NT2/D1 (cell line): Measurements from ENCODE around the gene OVOL1.
A peak's percentile ranks its signal among the peaks of the same experiment; 100 is the strongest.

Experiments
- DNase-seq: peaks from one replicate; pipeline ENCODE4 v3.0.0-alpha.2; 2011; ENCODE audit warnings: low read depth, low spot score
- H3K27me3 ChIP-seq: 2 replicates; pipeline ENCODE4 v1.6.0; 2011; ENCODE audit warnings: mild to moderate bottlenecking; ENCODE audit not compliant: insufficient read length, insufficient read depth
- H3K36me3 ChIP-seq: 2 replicates; pipeline ENCODE4 v1.6.1; 2011; ENCODE audit warnings: mild to moderate bottlenecking, low read length, mixed read lengths; ENCODE audit not compliant: insufficient read depth, insufficient read length
- H3K4me1 ChIP-seq: 2 replicates; pipeline ENCODE4 v1.5.1; 2011; ENCODE audit not compliant: insufficient read depth, insufficient read length
- H3K4me3 ChIP-seq: 2 replicates; pipeline ENCODE4 v1.5.1; 2011; ENCODE audit warnings: low read depth; ENCODE audit not compliant: insufficient read length
- H3K9ac ChIP-seq: 2 replicates; pipeline ENCODE4 v1.6.0; 2011; ENCODE audit warnings: low read depth; ENCODE audit not compliant: insufficient read length
- H3K9me3 ChIP-seq: 2 replicates; pipeline ENCODE4 v1.5.1; 2011; ENCODE audit warnings: mild to moderate bottlenecking, low read length; ENCODE audit not compliant: insufficient read depth
- SUZ12 ChIP-seq: IDR thresholded peaks from 2 replicates; pipeline ENCODE4 v1.6.1; 2011; ENCODE audit not compliant: insufficient read length, insufficient read depth; ENCODE audit errors: extremely low read depth
- YY1 ChIP-seq: IDR thresholded peaks from 2 replicates; pipeline ENCODE4 v1.6.1; 2011; ENCODE audit not compliant: insufficient read length, insufficient read depth
- ZNF274 ChIP-seq: IDR thresholded peaks from 2 replicates; pipeline ENCODE4 v1.6.1; 2011; ENCODE audit warnings: mild to moderate bottlenecking, low read depth, low read length

OVOL1 gene

DNA sequence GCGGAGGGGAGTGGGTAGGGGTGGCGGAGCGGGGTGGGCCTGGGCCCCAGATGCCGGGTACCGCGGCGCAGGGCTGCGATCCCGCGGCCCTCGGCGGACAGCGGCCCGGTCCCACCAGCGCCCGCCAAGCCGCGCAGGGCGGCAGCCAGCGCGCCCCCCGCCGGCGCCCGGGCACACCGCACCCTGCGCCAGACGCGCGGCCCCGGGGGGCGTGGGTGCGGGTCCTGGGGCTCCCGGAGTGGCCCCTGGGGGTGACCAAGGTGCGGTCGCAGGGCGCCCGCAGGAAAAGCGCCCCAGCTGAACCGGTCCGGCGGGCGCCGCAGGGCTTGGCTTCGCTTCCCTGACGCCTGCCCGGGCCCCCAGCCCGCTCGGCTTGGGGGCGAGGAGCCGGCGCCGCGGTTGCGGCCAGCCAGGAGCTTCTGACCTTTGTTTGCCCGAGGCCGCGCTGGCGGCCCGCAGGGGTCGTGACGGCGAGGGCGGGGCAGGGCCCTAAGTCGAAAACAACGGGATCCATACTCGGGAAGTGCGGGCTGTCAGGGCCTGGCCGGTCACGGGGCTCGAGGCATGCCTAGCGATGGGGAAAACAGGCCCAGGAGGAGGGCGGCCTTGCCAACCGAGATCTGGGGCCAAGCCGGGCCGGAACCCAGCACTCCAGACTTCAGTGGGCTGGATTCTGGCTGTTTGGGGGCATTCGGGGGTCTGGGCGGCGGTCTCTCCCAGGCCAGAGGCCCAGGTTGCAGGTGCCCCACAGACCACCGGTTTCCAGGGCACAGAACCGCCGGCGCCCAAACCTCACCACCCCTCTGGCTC is 5.5 kb upstream of the OVOL1 start:
- TF ChIP-seq SUZ12, result no peak
- TF ChIP-seq YY1, result no peak
- no peak for TF ChIP-seq ZNF274
- no peak for DNase-seq
- Histone ChIP-seq H3K4me3 (peak overlapping the region; percentile 38), H3K9ac (peak overlapping the region; percentile 54), H3K9me3 (peaks cover 18% of the 10 kb centered on the region; the same call in 1 of the 2 replicates), H3K4me1 (peaks cover 18% of the 10 kb centered on the region), H3K36me3 (peaks cover 34% of the 10 kb centered on the region), H3K27me3 (peaks cover 44% of the 10 kb centered on the region)

GRCh38 chr11:65781962-65782815 is 4.7 kb upstream of the OVOL1 start:
- Histone ChIP-seq H3K4me3 (peak overlapping the region; percentile 38), H3K9ac (no peak overlapping the region)

DNA sequence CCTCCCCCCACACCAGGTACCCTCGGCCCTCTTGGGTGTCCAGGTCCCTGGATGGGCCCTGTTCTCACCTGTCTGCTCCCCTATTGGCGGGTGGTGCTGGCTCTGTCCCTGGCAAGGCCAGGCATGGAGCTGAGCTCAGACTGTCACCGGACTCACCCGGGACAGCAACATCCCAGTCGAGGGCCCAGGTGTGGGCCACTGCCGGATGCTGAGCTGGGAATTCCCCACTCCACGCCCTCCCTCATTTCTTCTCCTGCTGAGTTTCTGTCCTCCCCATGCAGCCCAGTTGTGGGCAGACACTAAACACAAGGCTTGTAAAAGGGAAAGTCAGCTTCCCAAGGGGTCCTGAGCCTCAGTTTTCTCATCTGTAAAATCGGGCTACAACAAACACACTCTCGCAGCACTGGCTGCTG is 4.0 kb upstream of the OVOL1 start:
- Histone ChIP-seq H3K9ac (no peak overlapping the region), H3K9me3 (peaks cover 18% of the 10 kb centered on the region; the same call in 1 of the 2 replicates), H3K4me1 (peaks cover 20% of the 10 kb centered on the region), H3K4me3 (no peak overlapping the region), H3K36me3 (peaks cover 19% of the 10 kb centered on the region), H3K27me3 (peaks cover 55% of the 10 kb centered on the region)
- no peak for DNase-seq
- TF ChIP-seq SUZ12 (no peak), YY1 (no peak), ZNF274 (no peak)

More at GRCh38 chr11:65781962-65782815, 4.7 kb upstream of the OVOL1 start:
- DNase-seq, result no peak
- H3K27me3 ChIP-seq, result peaks cover 51% of the 10 kb centered on the region
- peaks cover 26% of the 10 kb centered on the region for H3K36me3 ChIP-seq
- no peak for TF ChIP-seq ZNF274
- TF ChIP-seq SUZ12, result no peak
- no peak for TF ChIP-seq YY1
- H3K9me3 ChIP-seq, result peaks cover 18% of the 10 kb centered on the region; the same call in 1 of the 2 replicates
- peaks cover 20% of the 10 kb centered on the region for H3K4me1 ChIP-seq

- H3K4me1 ChIP-seq, result peaks cover 30% of the 10 kb centered on the region
- H3K4me3 ChIP-seq, result no peak overlapping the region
- no peaks in the 10 kb centered on the region for H3K36me3 ChIP-seq
- no peak for DNase-seq
- H3K9ac ChIP-seq, result no peak overlapping the region
- H3K27me3 ChIP-seq, result peaks cover 64% of the 10 kb centered on the region
- no peak for TF ChIP-seq SUZ12
- no peak for TF ChIP-seq YY1
- TF ChIP-seq ZNF274, result no peak
- H3K9me3 ChIP-seq, result no peaks in the 10 kb centered on the region
Observed at GRCh38 chr11:65785319-65786007, 1.4 kb upstream of the OVOL1 start.

GRCh38 chr11:65786008-65786785 is 666 bp upstream of the OVOL1 start:
- peaks cover 36% of the 10 kb centered on the region for H3K4me1 ChIP-seq
- no peaks in the 10 kb centered on the region for H3K36me3 ChIP-seq
- TF ChIP-seq YY1, result no peak
- no peak for TF ChIP-seq SUZ12
- TF ChIP-seq ZNF274, result no peak
- no peaks in the 10 kb centered on the region for H3K9me3 ChIP-seq
- DNase-seq, result no peak
- H3K27me3 ChIP-seq, result peaks cover 64% of the 10 kb centered on the region
- no peak overlapping the region for H3K9ac ChIP-seq
- H3K4me3 ChIP-seq, result no peak overlapping the region

GRCh38 chr11:65787649-65788622 is 1.1 kb downstream of the OVOL1 start:
- H3K9ac ChIP-seq, result peak overlapping the region; percentile 66
- TF ChIP-seq ZNF274, result no peak
- no peak for TF ChIP-seq YY1
- TF ChIP-seq SUZ12, result no peak
- H3K27me3 ChIP-seq, result peaks cover 49% of the 10 kb centered on the region
- H3K9me3 ChIP-seq, result no peaks in the 10 kb centered on the region
- peak overlapping the region; percentile 49 for H3K4me3 ChIP-seq
- no peaks in the 10 kb centered on the region for H3K36me3 ChIP-seq
- no peak for DNase-seq
- H3K4me1 ChIP-seq, result peaks cover 43% of the 10 kb centered on the region
